ENCODE data around the gene OR8G1. TPM values are rescaled to one million over a fixed set of nuclear protein-coding genes. Genes with fewer than 3 reads are reported as not detected.
"Not testable (repeated sequence)": the region's sequence is repeated elsewhere in the genome, so short reads cannot be mapped to it uniquely, and the experiment has no call there.

The OR8G1 gene
- total and polyA plus RNA-seq, 11 donors = not detected

DNA sequence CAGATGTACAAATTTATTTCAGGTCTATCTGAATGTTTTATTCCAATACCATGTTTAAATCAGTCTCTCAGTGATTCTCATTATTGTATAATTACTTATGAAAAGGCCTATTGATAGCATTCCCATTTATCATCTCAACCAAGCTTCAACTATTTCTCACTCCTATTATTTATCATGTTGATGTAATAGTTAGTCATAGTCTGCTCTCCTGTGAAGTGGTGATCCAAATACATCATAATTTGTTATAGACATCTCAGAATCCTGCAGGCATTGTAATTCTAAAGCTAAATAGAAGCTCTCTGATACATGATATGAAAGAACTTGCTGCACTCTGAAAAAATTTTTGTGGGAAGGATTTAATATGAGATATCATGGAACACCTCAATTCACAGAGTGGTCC lies 21.8 kb upstream of the OR8G1 start:
- DNase-seq (no peak), ATAC-seq (no peak)
- no peaks in the 10 kb centered on the region for H3K9me3 ChIP-seq
- no peak overlapping the region for H3K4me3 ChIP-seq
- H3K36me3 ChIP-seq = no peaks in the 10 kb centered on the region
- no peaks in the 10 kb centered on the region for H3K27me3 ChIP-seq
- intact Hi-C loops (cut with DNase I) = no loop called here
- H3K27ac ChIP-seq = no peak overlapping the region
- no peaks in the 10 kb centered on the region for H3K4me1 ChIP-seq
- TF ChIP-seq CTCF (IDR thresholded peaks at IDR 0.05) (no peak), POLR2A (IDR thresholded peaks at IDR 0.05) (no peak)

DNA sequence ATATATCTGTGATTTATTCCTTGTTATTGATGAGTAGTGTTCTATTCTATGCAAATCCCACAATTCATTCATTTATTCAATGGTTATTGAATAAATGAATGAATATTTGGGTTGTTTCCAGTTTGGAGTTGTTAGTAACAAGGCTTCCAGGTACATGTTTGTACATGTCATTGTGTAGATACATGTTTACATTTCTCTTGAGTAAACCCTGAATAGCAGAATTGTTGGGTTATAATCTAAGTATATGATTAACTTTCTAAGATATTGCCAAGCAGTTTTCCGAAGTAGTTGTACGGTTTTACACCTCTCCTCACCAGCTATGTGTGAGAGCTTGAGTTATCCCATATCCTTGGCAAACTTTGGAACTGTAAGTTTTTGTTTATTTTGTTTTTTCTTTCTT lies 18.5 kb upstream of the OR8G1 start:
- TF ChIP-seq POLR2A (IDR thresholded peaks at IDR 0.05) (no peak), CTCF (IDR thresholded peaks at IDR 0.05) (no peak)
- no peak overlapping the region for H3K27ac ChIP-seq
- WGBS, 4 donors = 80 to 94% (median 88%) methylated on average over 2 of the region's 2 CpGs
- DNase-seq (no peak), ATAC-seq (no peak)
- no peaks in the 10 kb centered on the region for H3K36me3 ChIP-seq
- H3K27me3 ChIP-seq = peaks cover 0 to 3% (median 0%) of the 10 kb centered on the region in 9 donors
- no peak overlapping the region for H3K4me3 ChIP-seq
- intact Hi-C loops (cut with DNase I) = no loop called here
- no peaks in the 10 kb centered on the region for H3K9me3 ChIP-seq
- H3K4me1 ChIP-seq = no peaks in the 10 kb centered on the region

DNA sequence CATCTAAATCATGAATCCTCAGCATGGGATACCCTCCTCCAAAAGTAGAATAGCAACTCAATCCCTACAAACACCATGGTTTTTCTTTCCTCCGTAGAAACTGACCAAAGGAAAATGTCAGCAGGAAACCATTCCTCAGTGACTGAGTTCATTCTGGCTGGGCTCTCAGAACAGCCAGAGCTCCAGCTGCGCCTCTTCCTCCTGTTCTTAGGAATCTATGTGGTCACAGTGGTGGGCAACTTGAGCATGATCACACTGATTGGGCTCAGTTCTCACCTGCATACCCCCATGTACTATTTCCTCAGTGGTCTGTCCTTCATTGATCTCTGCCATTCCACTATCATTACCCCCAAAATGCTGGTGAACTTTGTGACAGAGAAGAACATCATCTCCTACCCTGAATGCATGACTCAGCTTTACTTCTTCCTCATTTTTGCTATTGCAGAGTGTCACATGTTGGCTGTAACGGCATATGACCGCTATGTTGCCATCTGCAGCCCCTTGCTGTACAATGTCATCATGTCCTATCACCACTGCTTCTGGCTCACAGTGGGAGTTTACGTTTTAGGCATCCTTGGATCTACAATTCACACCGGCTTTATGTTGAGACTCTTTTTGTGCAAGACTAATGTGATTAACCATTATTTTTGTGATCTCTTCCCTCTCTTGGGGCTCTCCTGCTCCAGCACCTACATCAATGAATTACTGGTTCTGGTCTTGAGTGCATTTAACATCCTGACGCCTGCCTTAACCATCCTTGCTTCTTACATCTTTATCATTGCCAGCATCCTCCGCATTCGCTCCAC lies 16.1 kb upstream of the OR8G1 start:
- H3K4me3 ChIP-seq; H3K9me3 ChIP-seq; H3K36me3 ChIP-seq; DNase-seq; intact Hi-C loops (cut with DNase I); H3K27me3 ChIP-seq; H3K4me1 ChIP-seq: not testable (repeated sequence)
- H3K27ac ChIP-seq = peak overlapping the region in 1 of 12 donors; percentile 57
- peak in 2 of 4 donors; percentile 37 to 56 for ATAC-seq
- WGBS, 4 donors = 59 to 68% (median 63%) methylated on average over 9 of the region's 9 CpGs

DNA sequence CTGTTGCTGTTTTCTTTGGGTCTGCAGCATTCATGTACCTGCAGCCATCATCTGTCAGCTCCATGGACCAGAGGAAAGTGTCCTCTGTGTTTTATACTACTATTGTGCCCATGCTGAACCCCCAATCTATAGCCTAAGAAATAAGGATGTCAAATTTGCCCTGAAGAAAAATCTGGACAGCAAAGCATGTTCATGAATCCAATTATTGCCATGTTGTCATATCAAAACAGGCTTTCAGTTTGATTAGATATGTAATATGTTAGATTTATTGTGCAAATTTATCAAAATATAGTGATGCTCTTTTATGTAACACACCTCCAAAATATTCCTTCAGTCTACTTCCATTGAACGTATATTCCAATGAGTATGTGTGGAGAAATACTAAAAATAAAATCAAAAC lies 15.4 kb upstream of the OR8G1 start:
- no peak overlapping the region for H3K27ac ChIP-seq
- intact Hi-C loops (cut with DNase I) = no loop called here
- no peaks in the 10 kb centered on the region for H3K4me1 ChIP-seq
- ATAC-seq (no peak), DNase-seq (no peak)
- no peak overlapping the region for H3K4me3 ChIP-seq
- 83 to 88% (median 86%) methylated on average over 1 of the region's 1 CpG for WGBS, 4 donors
- H3K36me3 ChIP-seq = no peaks in the 10 kb centered on the region
- H3K9me3 ChIP-seq = no peaks in the 10 kb centered on the region
- TF ChIP-seq POLR2A (IDR thresholded peaks at IDR 0.05) (no peak), CTCF (IDR thresholded peaks at IDR 0.05) (no peak)
- peaks cover 0 to 3% (median 0%) of the 10 kb centered on the region in 9 donors for H3K27me3 ChIP-seq

DNA sequence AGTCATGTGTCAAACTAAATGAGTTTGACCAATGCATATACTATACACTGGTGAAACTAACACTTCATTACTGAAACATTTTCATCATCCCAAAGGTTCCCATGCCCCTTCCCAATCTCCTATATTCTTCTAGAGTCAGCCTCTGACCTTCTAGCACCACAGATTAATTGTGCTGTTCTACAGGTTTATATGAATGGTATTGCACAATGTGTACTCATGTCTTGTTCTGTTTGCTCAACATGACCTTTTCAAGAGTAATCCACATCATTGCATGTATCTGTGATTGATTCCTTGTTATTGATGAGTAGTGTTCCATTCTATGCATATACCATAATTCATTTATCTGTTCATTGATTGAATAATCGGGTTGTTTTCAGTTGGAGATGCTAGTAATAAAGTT lies 7.5 kb upstream of the OR8G1 start:
- Histone ChIP-seq H3K9me3 (no peaks in the 10 kb centered on the region), H3K27ac (no peak overlapping the region), H3K36me3 (no peaks in the 10 kb centered on the region), H3K4me3 (no peak overlapping the region), H3K27me3 (no peaks in the 10 kb centered on the region), H3K4me1 (no peaks in the 10 kb centered on the region)
- TF ChIP-seq POLR2A (IDR thresholded peaks at IDR 0.05) (no peak), CTCF (IDR thresholded peaks at IDR 0.05) (no peak)
- intact Hi-C loops (cut with DNase I) = no loop called here
- DNase-seq (no peak), ATAC-seq (no peak)
- 0 to 85% (median 21%) methylated on average over 1 of the region's 1 CpG for WGBS, 4 donors

Measured in heart left ventricle (tissue), 16 donors.